H4 (cell line): Measurements from ENCODE around the gene MC1R. TPM values are rescaled to one million over a fixed set of nuclear protein-coding genes. Genes with fewer than 3 reads are reported as not detected.

Experiments used
- DNase-seq: peaks from one replicate; pipeline ENCODE4 v3.0.0-alpha.2; 2015; ENCODE audit warnings: low spot score
- total RNA-seq: library from RNA; depleted of rRNA; stranded (reverse); fragments of >200 nt; shearing (Covaris generic); gene quantifications from 2 replicates; pipeline ENCODE4 v1.2.3, GENCODE V29; 2014

The MC1R gene
- total RNA-seq, 1 experiment from 2014 or later = 1.8 TPM

- DNase-seq = no peak
Observed at GRCh38 chr16:89895482-89896250, 23.0 kb upstream of the MC1R start.

DNA sequence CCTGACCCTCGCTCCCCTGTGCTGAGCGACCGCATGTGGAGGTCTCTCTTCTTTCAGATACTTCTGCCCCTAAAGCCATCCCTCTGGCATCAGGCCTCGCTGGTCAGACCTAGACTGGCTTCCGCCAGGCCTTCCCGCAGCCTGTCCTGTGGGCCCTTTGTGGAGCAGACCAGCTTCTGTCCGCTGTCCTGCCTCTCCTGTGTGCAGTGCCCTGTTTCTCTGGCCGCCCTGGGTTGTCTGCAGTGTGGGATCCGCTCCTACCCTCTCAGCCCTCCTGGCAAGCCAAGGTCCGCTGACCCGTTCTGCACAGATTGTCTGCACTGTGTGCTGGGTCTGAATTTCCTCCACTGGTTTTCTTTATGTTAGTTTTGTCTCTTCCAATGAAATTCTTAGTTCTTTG lies 21.5 kb upstream of the MC1R start:
- no peak for DNase-seq

- DNase-seq = no peak
Observed at GRCh38 chr16:89898201-89898967, 20.3 kb upstream of the MC1R start.

DNA sequence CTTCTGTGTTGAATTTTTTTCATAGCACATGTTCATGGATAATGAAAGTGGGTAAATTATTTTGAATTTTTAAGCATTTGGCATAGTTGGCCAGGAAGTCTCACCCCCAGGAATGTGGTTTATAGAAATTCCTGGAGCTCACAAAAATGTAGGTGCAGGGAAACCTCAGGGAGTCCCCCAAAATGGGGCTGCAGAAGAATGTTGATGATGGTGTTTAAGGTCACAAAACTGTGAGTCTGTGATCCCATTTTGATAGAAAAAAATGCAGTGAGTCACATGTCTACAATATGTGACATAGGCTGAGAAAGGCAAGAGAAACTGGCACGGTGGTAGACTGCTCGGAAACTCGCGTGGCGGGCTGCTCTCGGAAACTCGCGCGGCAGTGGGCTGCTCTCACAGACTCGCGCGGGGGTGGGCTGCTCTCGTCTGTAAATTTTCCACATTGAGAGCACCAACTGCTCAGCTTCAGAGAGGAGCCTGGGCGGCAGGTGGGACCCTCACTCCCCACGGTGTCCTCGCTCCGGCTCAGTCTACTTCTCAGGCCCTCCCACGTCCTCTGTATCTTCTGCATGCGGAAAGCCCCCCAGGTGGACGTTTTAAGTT lies 18.7 kb upstream of the MC1R start:
- DNase-seq = no peak

DNA sequence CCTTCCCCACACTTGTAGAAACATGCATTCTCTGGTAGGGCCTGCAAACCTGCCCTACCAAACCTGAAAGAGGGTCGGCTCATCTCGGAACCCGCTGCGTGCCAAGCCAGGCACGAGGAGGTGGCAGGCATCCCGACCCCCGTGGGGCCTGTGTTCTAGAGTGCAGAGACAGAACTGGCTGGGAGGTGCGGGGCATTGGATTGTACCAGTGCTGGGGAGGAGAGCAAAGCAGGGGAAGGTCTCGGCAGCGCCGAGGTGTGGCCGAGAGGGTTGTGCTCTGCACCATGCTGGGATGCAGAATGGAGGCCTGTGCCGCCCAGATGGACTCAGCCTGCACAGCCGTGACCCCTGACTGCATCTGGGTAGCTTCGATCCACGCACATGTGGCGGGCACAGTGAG lies 17.8 kb upstream of the MC1R start:
- no peak for DNase-seq

DNA sequence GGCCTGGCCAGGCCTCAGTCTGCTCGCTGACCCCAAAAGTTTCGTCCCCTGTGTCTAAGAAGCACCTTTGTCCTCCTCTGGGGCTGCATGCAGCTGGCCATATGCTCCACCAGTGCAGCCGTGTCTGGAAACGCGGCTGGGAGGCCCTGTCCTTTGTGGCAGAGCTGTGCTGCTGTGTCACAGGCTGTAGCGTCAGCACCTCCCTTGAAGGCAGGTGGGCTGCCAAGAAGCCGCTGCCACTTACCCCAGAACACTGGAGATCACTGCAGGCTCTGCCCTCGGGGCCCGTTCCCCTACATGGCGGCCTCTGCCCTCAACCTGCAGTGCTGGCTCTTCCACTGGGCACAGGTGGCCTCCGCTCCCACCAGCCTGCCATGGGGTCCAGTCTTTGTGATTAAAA lies 15.7 kb upstream of the MC1R start:
- no peak for DNase-seq

DNA sequence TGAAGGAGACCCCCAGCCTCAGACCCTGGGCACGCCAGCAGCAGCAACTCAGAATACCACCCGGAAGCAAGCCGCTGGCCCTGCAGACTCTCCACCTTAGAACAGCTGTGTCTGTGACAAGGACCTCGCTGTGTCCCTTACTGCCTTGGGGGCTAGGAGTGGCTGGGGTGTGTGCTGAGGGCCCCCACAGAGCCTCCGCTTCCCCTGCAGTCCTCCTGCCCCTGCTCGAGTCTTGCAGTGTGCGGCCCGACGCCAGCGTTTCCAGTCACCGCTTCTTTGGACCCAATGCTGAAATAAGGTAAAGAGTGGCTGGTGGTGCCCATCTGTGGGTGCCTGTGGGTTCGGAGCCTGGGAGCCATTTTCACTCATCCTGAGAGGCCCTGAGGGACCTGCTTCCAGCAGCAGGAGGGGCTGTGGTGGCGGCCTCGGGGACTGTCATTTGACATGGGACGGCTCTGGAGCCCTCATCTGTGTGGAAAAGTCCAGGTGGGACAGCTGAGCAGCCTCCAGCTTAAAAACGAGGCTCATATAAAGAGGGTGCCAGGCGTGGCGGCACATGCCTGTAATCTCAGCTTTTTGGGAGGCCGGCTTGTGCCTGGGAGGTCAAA lies 14.7 kb upstream of the MC1R start:
- DNase-seq = no peak

- no peak for DNase-seq
Observed at GRCh38 chr16:89904606-89905510, 13.8 kb upstream of the MC1R start.

DNA sequence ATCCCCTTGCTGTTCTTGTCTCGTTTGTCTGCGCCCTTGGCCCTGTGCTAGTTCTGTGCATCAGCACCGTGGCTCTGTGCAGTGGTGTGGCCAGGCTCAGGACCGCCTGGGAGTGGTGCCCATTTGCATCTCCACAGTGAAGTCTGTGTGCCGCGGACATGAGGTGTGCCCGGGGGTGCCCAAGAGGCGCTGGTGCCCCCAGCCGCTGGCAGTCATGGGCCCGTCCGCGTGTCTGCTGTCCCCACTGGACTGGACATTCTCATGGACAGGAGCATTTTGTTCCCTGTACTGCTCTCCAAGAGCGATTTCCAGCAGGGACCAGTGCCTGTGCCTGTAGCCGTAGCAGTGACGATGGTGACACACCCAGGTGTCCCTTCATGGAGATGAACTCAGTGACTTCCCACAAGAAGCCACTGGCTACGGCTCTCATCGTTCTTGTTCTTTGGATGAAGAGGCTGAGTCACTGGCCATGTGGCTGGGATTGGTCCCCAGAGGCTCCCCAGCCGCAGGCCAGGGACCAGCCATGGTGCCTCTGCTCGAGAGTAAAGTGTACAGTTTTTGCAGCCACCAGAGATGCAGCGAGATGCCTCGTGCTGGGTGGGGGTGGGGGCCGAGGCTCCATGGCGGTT lies 13.0 kb upstream of the MC1R start:
- no peak for DNase-seq

DNA sequence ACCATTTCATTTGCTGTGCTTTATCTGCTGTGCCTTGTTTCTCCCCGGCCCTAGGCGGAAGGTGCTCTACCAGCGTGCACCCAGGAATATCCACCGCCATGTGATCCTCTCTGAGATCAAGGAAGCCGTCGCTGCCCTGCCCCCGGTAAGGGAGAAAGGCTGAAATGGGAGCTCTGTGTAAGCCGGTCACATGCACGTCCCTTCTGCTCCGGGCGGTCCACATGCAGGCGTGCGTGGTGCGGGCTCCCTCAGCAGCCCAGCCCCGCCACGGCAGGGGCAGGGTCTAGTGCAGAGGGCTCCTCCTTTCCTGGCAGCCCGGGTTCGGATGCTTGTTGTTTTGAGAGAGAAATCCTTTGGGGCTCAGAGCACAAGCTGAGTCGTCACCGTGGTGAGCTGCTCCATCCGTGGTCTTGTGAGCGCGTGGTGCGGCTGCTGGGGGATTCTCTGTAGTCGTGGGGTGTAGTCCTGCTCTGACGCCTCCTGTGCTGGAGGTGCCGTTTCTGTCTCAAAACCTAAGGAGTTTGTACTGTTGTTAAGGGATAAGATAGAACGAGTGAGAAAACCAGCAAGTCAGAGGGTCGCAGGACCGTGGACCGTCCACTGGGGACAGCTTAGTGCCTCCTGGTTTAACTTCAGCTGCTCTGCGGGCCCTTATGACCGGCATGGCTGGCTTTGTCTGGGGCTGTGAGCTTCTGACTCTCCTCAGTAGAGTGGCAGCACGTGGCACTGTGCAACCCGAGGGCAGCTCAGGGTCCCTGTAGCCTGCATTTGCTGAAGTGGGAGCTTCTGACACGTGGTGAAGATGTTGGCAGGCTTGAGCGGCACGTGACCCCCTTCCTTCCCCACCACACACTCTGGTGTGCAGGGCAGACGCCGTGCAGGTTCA lies 12.3 kb upstream of the MC1R start:
- no peak for DNase-seq

DNA sequence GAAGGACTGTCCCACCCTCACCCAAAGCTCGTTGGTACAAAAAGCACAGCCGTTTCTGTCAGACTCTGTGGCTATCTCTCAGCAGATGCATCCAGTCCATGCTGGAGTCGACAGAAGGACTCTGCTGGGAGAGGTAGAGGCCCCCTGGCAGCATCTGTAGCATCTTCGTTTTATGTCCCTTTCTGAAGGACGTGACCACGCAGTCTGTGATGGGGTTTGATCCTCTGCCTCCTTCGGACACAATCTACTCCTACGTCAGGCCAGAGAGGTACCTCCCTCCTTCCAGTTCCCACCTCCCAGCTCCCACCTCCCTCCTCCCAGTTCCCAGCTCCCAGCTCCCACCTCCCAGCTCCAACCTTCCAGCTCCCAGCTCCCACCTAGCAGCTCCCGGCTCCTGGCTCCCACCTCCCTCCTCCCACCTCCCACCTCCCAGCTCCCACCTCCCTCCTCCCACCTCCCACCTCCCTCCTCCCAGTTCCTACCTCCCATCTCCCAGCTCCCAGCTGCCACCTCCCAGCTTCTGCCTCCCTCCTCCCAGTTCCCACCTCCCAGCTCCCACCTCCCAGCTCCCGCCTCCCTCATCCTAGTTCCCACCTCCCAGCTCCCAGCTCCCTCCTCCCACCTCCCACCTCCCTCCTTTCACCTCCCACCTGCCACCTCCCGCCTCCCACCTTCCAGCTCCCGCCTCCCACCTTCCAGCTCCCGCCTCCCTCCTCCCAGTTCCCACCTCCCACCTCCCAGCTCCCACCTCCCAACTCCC lies 11.4 kb upstream of the MC1R start:
- DNase-seq = no peak

DNA sequence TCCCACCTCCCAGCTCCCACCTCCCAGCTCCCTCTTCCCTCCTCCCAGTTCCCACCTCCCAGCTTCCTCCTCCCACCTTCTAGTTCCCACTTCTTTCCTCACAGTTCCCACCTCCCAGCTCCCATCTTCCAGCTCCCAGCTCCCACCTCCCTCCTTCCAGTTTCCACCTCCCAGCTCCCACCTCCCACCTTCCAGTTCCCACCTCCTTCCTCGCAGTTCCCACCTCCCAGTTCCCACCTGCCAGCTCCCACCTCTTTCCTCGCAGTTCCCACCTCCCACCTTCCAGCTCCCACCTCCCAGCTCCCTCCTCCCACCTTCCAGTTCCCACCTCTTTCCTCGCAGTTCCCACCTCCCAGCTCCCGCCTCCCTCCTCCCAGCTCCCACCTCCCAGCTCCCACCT lies 10.4 kb upstream of the MC1R start:
- DNase-seq = no peak

DNA sequence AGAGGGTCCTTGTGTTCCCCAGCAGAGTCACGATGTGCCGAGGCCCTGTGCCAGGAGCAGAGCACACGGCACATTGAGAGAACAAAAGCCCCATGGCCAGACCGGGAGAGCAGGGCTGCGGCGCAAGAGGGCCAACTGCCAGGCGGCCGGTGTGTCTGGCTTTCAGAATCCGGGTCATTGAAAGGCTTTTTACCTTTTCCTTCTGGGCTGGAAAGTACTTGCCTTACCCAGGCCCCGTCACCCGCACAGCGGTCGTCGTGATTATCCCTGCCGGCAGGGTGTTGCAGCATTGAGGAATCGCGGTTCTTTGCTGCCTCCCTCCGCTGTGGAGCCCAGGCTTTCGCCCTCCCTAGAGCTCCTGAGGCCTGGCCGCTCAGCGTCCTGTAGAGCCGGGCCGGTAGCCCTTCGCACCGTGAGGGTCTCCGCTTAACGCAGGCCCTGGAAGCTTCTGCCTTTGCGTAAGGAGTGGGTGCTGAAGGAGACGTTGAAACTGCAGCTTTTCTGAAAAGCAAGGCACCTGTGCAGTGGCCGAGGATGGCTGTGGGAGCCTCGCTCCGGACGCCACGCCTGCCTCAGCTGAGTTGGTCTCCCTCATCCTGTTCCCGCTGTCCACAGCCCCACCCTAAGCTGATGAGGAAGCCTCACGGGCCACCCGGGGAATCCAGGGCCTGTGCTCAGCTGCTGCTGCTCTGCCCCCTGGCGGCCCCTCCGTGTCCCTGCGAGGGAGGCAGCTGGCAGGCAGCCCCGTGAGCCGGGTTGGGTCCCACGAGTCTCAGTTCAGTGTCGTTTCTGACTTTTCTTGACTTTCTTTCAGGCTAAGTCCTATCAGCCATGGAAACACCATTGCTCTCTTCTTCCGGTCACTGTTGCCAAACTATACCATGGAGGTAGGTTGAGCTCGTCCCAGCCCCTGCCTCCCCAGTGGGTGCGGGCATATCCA lies 8.6 kb upstream of the MC1R start:
- peak; percentile 61 for DNase-seq

GRCh38 chr16:89910717-89911354 lies 7.8 kb upstream of the MC1R start:
- DNase-seq = no peak

GRCh38 chr16:89911375-89911774 lies 7.3 kb upstream of the MC1R start:
- no peak for DNase-seq

DNA sequence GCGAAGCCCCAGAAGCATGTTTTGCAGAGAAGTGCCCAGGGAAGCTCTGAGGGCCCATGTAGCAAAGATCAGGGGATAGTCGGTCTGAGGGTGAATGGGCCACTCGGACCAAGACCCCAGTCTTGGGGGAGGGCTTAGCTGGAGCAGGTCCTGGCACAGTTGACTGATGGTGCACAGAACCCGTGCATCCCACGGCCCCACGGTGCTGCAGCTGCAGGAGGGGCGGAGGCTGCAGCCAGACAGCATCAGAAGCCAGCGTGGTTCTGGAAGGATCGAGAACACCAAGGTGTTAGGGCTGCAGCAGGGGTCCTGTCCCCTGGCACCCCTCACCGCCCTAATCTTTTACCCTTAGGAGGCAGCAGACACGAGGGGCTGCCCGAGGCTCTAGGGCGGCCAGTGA lies 6.5 kb upstream of the MC1R start:
- DNase-seq = no peak

DNA sequence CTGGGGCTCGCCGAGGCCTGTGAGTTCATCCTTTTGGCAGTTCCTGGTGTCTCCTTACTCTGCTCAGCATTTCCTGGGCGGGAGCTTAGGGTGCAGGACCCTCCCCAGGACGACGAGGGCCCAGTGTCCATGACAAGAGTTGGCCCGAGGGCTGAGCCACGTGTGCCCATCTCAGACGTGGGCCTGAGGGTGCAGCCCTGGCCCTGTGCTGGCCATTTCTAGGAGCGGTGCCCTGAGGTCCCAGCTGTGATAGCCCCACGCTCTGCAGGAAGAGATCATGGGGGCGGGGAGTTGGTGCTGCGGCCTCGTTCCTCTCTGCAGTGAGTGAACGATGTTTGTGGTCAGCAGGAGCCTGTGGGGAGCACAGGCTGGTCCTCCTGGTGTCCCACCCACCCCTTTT lies 6.0 kb upstream of the MC1R start:
- DNase-seq = no peak
